Progenitor cell of endocrine pancreas (in vitro differentiated cells): ENCODE data around the gene ARMC12. TPM values are rescaled to one million over a fixed set of nuclear protein-coding genes. Genes with fewer than 3 reads are reported as not detected.

ENCODE experiments used
- DNase-seq: peaks from one replicate; pipeline ENCODE4 v3.0.0; 2021; ENCODE audit warnings: low spot score; ENCODE audit not compliant: unreplicated experiment
- H3K27ac Mint-ChIP-seq: 2 replicates; pipeline ENCODE4 v1.8.0; 2021; ENCODE audit warnings: mild to moderate bottlenecking, moderate library complexity, mixed read lengths
- H3K27me3 Mint-ChIP-seq: 2 replicates; pipeline ENCODE4 v1.8.0; 2021; ENCODE audit warnings: mixed read lengths
- H3K36me3 Mint-ChIP-seq: 2 replicates; pipeline ENCODE4 v1.8.0; 2022; ENCODE audit warnings: mixed read lengths; ENCODE audit not compliant: insufficient read depth
- H3K4me1 Mint-ChIP-seq: 2 replicates; pipeline ENCODE4 v1.8.0; 2021; ENCODE audit warnings: low read depth, mixed read lengths
- H3K4me3 Mint-ChIP-seq: 2 replicates; pipeline ENCODE4 v1.8.0; 2021; ENCODE audit warnings: low read depth, mild to moderate bottlenecking, moderate library complexity, mixed read lengths
- H3K9me3 Mint-ChIP-seq: 2 replicates; pipeline ENCODE4 v1.8.0; 2021; ENCODE audit warnings: low read depth, mixed read lengths
- CTCF ChIP-seq: fragments of 200-600 bp; sonication (generic); IDR thresholded peaks from one replicate; pipeline ENCODE4 v1.5.0; 2021; ENCODE audit warnings: antibody characterized with exemption, mild to moderate bottlenecking; ENCODE audit not compliant: unreplicated experiment
- total RNA-seq: library from RNA; stranded (reverse); gene quantifications from 2 replicates; pipeline ENCODE4 v1.2.1, GENCODE V29; 2021

The ARMC12 gene
- total RNA-seq, 1 donor from 2014 or later = 0.98 TPM

DNA sequence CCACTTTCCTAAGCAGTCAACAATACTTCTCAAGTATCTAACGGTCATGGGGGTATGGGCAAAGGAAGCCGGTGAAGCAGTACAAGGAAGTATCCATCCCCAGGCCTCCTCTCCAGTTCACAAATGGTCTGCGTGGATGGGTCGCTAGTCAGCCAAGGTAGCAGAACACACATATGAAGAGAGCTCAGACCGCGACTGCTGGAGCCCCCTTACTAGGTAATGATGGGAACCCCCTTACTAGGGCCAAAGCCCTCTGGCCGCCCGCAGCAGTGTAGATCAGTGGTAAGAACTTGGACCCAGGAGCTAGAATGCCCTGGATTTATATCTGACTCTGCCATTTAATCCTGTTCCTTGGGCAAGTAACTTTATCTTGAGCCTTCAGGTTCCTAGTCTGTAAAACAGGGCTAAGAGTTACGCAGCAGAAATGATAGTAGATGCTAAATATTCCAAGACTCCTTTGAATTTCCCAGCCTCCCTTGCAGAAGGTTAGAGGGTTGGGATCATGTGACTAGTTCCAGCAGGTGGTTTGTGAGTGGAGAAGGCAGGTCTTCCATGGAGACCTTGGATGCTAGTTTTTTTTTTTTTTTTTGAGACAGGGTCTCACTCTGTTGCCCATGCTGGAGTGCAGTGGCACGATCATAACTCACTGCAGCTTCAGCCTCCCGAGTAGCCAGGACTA lies 37.4 kb downstream of the ARMC12 start:
- peaks cover 2% of the 10 kb centered on the region for H3K4me1 Mint-ChIP-seq
- no peak for TF ChIP-seq CTCF
- H3K9me3 Mint-ChIP-seq = no peaks in the 10 kb centered on the region
- no peak overlapping the region for H3K27ac Mint-ChIP-seq
- H3K27me3 Mint-ChIP-seq = peaks cover 40% of the 10 kb centered on the region
- no peaks in the 10 kb centered on the region for H3K36me3 Mint-ChIP-seq
- no peak for DNase-seq
- H3K4me3 Mint-ChIP-seq = no peak overlapping the region

DNA sequence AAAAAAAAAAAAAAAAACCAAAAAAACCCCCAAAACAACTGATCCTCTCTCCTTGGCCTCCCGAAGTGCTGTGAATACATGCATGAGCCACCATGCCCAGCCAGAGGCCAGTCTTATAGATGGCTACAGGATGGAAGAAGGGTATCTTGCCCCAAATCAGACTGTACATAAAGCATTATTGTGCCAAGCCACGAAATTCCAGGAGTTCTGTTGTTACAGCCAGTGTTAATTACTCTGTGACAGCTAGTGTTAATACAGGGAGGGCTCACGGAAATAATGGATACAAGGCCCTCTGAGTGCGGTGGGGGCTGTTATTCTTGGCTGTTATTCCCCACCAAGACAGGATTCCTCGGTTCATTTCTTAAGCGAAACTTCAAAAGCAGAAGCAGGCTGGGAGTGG lies 38.2 kb downstream of the ARMC12 start:
- no peaks in the 10 kb centered on the region for H3K36me3 Mint-ChIP-seq
- H3K27me3 Mint-ChIP-seq = peaks cover 48% of the 10 kb centered on the region

DNA sequence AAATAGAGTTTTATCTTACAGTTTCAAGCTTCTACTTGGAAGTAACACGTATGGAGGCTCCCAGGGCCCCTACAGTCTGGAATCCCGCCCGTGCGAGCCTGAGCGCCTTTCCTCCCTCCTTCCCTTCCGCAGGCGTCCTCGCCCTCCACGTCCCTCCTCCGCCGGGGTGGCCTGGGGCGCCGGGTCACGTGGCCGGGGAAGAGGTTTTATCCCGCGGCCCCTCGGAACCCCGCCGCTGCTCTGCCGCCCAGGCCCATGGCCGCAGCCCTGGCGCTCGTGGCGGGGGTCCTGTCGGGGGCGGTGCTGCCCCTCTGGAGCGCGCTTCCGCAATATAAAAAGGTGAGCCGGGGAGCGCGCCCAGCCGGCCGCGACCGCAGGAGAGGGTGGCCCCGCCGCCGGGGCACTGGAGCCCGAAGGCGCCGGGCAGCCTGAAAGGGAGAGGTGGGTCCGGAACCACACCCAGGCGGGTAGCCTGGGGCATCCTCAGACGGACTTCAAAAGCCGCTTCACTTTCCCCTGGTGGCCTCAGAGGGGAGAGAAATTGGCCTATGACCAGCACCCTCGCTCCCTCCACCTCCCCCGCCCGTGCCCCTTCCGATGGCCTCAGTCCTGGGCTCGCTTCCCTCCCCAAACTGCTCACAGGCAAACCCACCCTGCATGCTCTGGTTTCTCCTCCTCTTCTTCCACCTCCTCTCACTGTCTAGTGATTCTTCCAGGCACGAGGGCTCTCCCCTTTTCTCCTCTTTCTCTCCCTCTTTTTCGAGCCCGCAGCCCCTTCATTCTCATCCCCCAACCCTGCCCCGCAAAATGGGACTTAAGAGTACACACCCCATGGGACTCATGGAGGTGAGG lies 39.8 kb downstream of the ARMC12 start, which contains the start of gene CLPSL2:
TSS of gene CLPSL2 (plus strand) at position 235 of the 852 bp plus-strand sequence. CDS start at position 256, 21 bp downstream.
- Mint-ChIP-seq H3K27ac (no peak within 1 kb of the TSS), H3K4me1 (peaks cover 2% of the 10 kb centered on the region), H3K4me3 (peak within 1 kb of the TSS; percentile 70), H3K36me3 (no peaks in the 10 kb centered on the region), H3K9me3 (no peaks in the 10 kb centered on the region), H3K27me3 (peaks cover 45% of the 10 kb centered on the region)
- DNase-seq = peak; percentile 20
- TF ChIP-seq CTCF = peak; percentile 26

More for the DNA sequence above, 38.2 kb downstream of the ARMC12 start:
- TF ChIP-seq CTCF = no peak
- Mint-ChIP-seq H3K4me1 (peaks cover 2% of the 10 kb centered on the region), H3K4me3 (no peak overlapping the region), H3K9me3 (no peaks in the 10 kb centered on the region), H3K27ac (no peak overlapping the region)
- DNase-seq = no peak

GRCh38 chr6:35777356-35778102 lies 40.7 kb downstream of the ARMC12 start:
- Mint-ChIP-seq H3K36me3 (no peaks in the 10 kb centered on the region), H3K4me1 (peaks cover 2% of the 10 kb centered on the region), H3K27me3 (peaks cover 39% of the 10 kb centered on the region), H3K9me3 (no peaks in the 10 kb centered on the region), H3K27ac (no peak overlapping the region), H3K4me3 (peak overlapping the region; percentile 58)
- no peak for DNase-seq
- no peak for TF ChIP-seq CTCF

GRCh38 chr6:35778437-35778836 lies 41.6 kb downstream of the ARMC12 start:
- Mint-ChIP-seq H3K9me3 (no peaks in the 10 kb centered on the region), H3K4me1 (peaks cover 2% of the 10 kb centered on the region), H3K4me3 (no peak overlapping the region), H3K36me3 (no peaks in the 10 kb centered on the region), H3K27ac (no peak overlapping the region), H3K27me3 (peaks cover 39% of the 10 kb centered on the region)
- no peak for TF ChIP-seq CTCF
- no peak for DNase-seq
